HepG2 (cell line): ENCODE measurements around the gene GALNT17. TPM values are rescaled to one million over a fixed set of nuclear protein-coding genes. Genes with fewer than 3 reads are reported as not detected.

Source experiments
- ATAC-seq: fragments of 200-7000 bp; cut with Tn5 transposase; 3 replicates; pipeline ENCODE4 v1.9.1; 2020; ENCODE audit warnings: mild to moderate bottlenecking, moderate library complexity
- BruUV-seq: library from RNA; stranded (reverse); fragments of 400-500 nt; replicated peaks from 2 replicates; lab custom pipeline; 2021; lab: Mats Ljungman, UMichigan
- CTCF ChIA-PET: fragments of 300-600 bp; formaldehyde crosslinking; extraction: SDS; loops from one replicate; lab custom pipeline; 2021; ENCODE audit warnings: low total read pairs, inconsistent platforms, low intra/inter-chr PET ratio; lab: Yijun Ruan, JAX
- POLR2A ChIA-PET: fragments of 350-600 bp; sonication (Branson Sonifier 250); formaldehyde crosslinking; loops from one replicate; lab custom pipeline; 2020; ENCODE audit warnings: antibody characterized with exemption, inconsistent platforms; lab: Yijun Ruan, JAX
- DNase-seq: peaks from one replicate; pipeline ENCODE4 v3.0.0-alpha.2; 2015; ENCODE audit warnings: low spot score
- FAIRE-seq: peaks from 3 replicates; lab custom pipeline; 2011; peaks lifted over from hg19 to GRCh38; lab: Jason Lieb, UNC
- H2AFZ ChIP-seq: one replicate; pipeline ENCODE4 v1.6.1; 2011; ENCODE audit warnings: low read length, inconsistent platforms
- H3K27ac ChIP-seq: fragments of 300-600 bp; 3 replicates; pipeline ENCODE4 v1.8.0; 2011; ENCODE audit warnings: mixed run types, mild to moderate bottlenecking, mixed read lengths, low read length, inconsistent platforms; ENCODE audit not compliant: insufficient read depth; ENCODE audit errors: extremely low read length
- H3K27me3 ChIP-seq, 2 experiments: fragments of 200-600 bp in 1 of 2; 2 replicates in 1 of 2; 3 replicates in 1 of 2; pipeline versions ENCODE4 v1.6.0 to v1.8.0; 2011; ENCODE audit warnings: low read length in 2 of 2, mild to moderate bottlenecking in 2 of 2, moderate library complexity in 2 of 2, inconsistent platforms in 1 of 2; ENCODE audit not compliant: insufficient read depth in 2 of 2, control insufficient read depth in 1 of 2
- H3K36me3 ChIP-seq, 2 experiments: fragments of 200-600 bp in 1 of 2; replicated peaks in 1 of 2; 2 replicates in 1 of 2; 3 replicates in 1 of 2; pipeline versions ENCODE4 v1.5.1 to v1.8.0; 2011; ENCODE audit warnings: low read length in 2 of 2, inconsistent platforms in 1 of 2; ENCODE audit not compliant: insufficient read depth in 2 of 2, control insufficient read depth in 1 of 2
- H3K4me1 ChIP-seq: 2 replicates; pipeline ENCODE4 v1.5.1; 2012; ENCODE audit warnings: low read length, inconsistent platforms; ENCODE audit not compliant: insufficient read depth
- H3K4me2 ChIP-seq: 2 replicates; pipeline ENCODE4 v1.6.0; 2011; ENCODE audit warnings: low read depth, low read length, inconsistent platforms
- H3K4me3 ChIP-seq, 3 experiments: fragments of 200-600 bp in 1 of 3; sonication (generic), shearing (Covaris generic) in 1 of 3; replicated peaks in 1 of 3; 2 replicates each; pipeline ENCODE4 v1.5.1; 2011 to 2016; ENCODE audit warnings: low read length in 3 of 3, inconsistent platforms in 2 of 3, low read depth in 2 of 3, mild to moderate bottlenecking in 2 of 3, control low read depth in 1 of 3, mixed read lengths in 1 of 3; ENCODE audit not compliant: insufficient read depth in 1 of 3
- H3K79me2 ChIP-seq: one replicate; pipeline ENCODE4 v1.6.1; 2011; ENCODE audit warnings: low read length, inconsistent platforms; ENCODE audit not compliant: insufficient read depth
- H3K9ac ChIP-seq: 2 replicates; pipeline ENCODE4 v1.6.0; 2011; ENCODE audit warnings: mild to moderate bottlenecking, low read depth, low read length, inconsistent platforms; ENCODE audit not compliant: insufficient read depth
- H3K9me3 ChIP-seq: 2 replicates; pipeline ENCODE4 v1.5.1; 2012; ENCODE audit warnings: mild to moderate bottlenecking, low read length
- H4K20me1 ChIP-seq: 2 replicates; pipeline ENCODE4 v1.6.0; 2011; ENCODE audit warnings: inconsistent platforms, mild to moderate bottlenecking, low read length, moderate library complexity; ENCODE audit not compliant: insufficient read depth
- FOXK2 ChIP-seq: fragments of 450-650 bp; IDR thresholded peaks from 2 replicates; pipeline ENCODE4 v1.6.1; 2016
- GATA4 ChIP-seq: sonication (generic); IDR thresholded peaks from 2 replicates; pipeline ENCODE4 v1.6.1; 2016; ENCODE audit warnings: antibody characterized with exemption, low read depth, borderline replicate concordance
- HDAC1 ChIP-seq: sonication (generic); formaldehyde crosslinking; IDR thresholded peaks from 2 replicates; pipeline ENCODE4 v1.5.1; 2020; ENCODE audit warnings: mild to moderate bottlenecking, missing genetic modification reagents
- NFAT5 ChIP-seq: sonication (generic); formaldehyde crosslinking; IDR thresholded peaks from 2 replicates; pipeline ENCODE4 v1.4.0; 2020; ENCODE audit warnings: missing genetic modification reagents
- SCMH1 ChIP-seq: sonication (generic); formaldehyde crosslinking; IDR thresholded peaks from 2 replicates; pipeline ENCODE4 v1.9.0; 2021; ENCODE audit warnings: missing genetic modification reagents, mild to moderate bottlenecking, borderline replicate concordance
- SIN3A ChIP-seq: IDR thresholded peaks from 2 replicates; pipeline ENCODE4 v1.6.1; 2011; ENCODE audit warnings: low read depth, mild to moderate bottlenecking, control low read depth, low read length, borderline replicate concordance
- SYNCRIP ChIP-seq: fragments of 200-400 bp; formaldehyde crosslinking; IDR thresholded peaks from 2 replicates; pipeline ENCODE4 v1.6.1; 2018; ENCODE audit warnings: mild to moderate bottlenecking, low read depth, low read length; ENCODE audit not compliant: insufficient read depth
- TGIF2 ChIP-seq: IDR thresholded peaks from 2 replicates; pipeline ENCODE4 v1.6.1; 2016; ENCODE audit warnings: control low read depth, missing compliant biosample characterization
- ZFYVE20 ChIP-seq: sonication (generic); formaldehyde crosslinking; IDR thresholded peaks from 2 replicates; pipeline ENCODE4 v1.8.0; 2023; ENCODE audit warnings: low read depth, mild to moderate bottlenecking, moderate library complexity, missing genetic modification reagents, borderline replicate concordance
- ZNF280D ChIP-seq: sonication (generic); formaldehyde crosslinking; IDR thresholded peaks from 2 replicates; pipeline ENCODE4 v1.5.1; 2020; ENCODE audit warnings: mild to moderate bottlenecking, missing genetic modification reagents
- ZNF562 ChIP-seq: sonication (generic); formaldehyde crosslinking; IDR thresholded peaks from 2 replicates; pipeline ENCODE4 v1.8.0; 2022; ENCODE audit warnings: missing genetic modification reagents, borderline replicate concordance
- ZNF768 ChIP-seq: sonication (generic); formaldehyde crosslinking; IDR thresholded peaks from 2 replicates; pipeline ENCODE4 v1.4.0; 2020; ENCODE audit warnings: missing genetic modification reagents
- ZNF83 ChIP-seq: sonication (generic); formaldehyde crosslinking; IDR thresholded peaks from 2 replicates; pipeline ENCODE4 v1.4.0; 2020; ENCODE audit warnings: missing genetic modification reagents, mild to moderate bottlenecking, borderline replicate concordance
- WGBS: methylation state at CpG from one replicate; pipeline ENCODE4 v1.1.6; 2017; ENCODE audit warnings: low lambda C conversion rate; 5-methylcytosine and 5-hydroxymethylcytosine counted together
- in situ Hi-C: cut with HindIII; loops from 2 replicates; pipeline ENCODE4 v1.10.0; 2017; ENCODE audit warnings: low pct_unique_long_range_greater_than_20kb; ENCODE audit not compliant: extremely low pct_ligation_motif_present
- intact Hi-C: fragments of 100-400 bp; cut with micrococcal nuclease; formaldehyde crosslinking; loops from one replicate; pipeline ENCODE4 v1.10.0; 2022; ENCODE audit not compliant: unreplicated experiment
- polyA plus RNA-seq, 8 experiments: library from polyadenylated mRNA; depleted of rRNA in 3 of 8; stranded (reverse) in 7 of 8; unstranded in 1 of 8; fragments of >200 nt; fragmentation: Illumina TruSeq in 4 of 8; extraction: Trizol in 4 of 8; gene quantifications; 2 replicates each; pipeline versions ENCODE4 v1.2.1 to v1.2.3, GENCODE V29; 2011 to 2016; ENCODE audit warnings: low read depth in 4 of 8, missing spikeins in 1 of 8, mixed read lengths in 1 of 8; ENCODE audit not compliant: insufficient read depth in 1 of 8
- total RNA-seq, 5 experiments: library from RNA; depleted of rRNA; stranded (reverse); fragments of >200 nt; fragmentation: Illumina TruSeq; extraction: Trizol; gene quantifications; 2 replicates each; pipeline ENCODE4 v1.2.3, GENCODE V29; 2016; ENCODE audit warnings: low read depth in 1 of 5

GALNT17 gene
- total and polyA plus RNA-seq, 2 of the 13 experiments (the other 11 are each of a cell fraction or from before 2014, with no cell fraction given) = not detected

DNA sequence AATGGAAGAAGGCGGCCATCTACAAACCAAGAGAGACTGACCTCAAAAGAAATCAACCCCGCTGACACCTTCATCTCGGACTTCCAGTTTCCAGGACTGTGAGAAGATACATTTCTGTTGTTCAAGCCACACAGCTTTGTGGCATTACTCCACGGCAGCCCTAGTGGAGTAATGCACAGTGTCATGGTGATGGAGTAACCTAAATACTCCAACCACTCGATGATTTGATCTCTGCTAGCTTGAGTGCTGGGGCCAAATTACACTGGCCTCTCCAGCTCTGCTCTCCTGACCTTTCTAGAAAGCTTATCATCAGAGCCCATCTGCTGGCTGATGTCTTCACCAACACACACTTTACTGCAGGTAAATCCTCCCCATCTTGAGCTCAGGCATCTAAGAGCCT lies 52.2 kb downstream of the GALNT17 start:
- TF ChIP-seq SYNCRIP = no peak
- no peak for TF ChIP-seq ZFYVE20 (CRISPR knock-in tag)
- TF ChIP-seq ZNF768 (CRISPR knock-in tag) = no peak
- TF ChIP-seq ZNF280D (CRISPR knock-in tag) = no peak
- no peak for TF ChIP-seq FOXK2
- TF ChIP-seq NFAT5 (CRISPR knock-in tag) = no peak
- TF ChIP-seq GATA4 = no peak
- no peak for TF ChIP-seq ZNF83 (CRISPR knock-in tag)
- TF ChIP-seq ZNF562 = no peak
- TF ChIP-seq SIN3A = no peak
- no peak for TF ChIP-seq SCMH1
- no peak for TF ChIP-seq HDAC1
- no peak for TF ChIP-seq TGIF2 (CRISPR knock-in tag)
- Histone ChIP-seq H4K20me1 (no peaks in the 10 kb centered on the region), H3K9ac (no peak overlapping the region), H3K9me3 (peaks cover 5% of the 10 kb centered on the region; the same call in 1 of the 2 replicates), H2AFZ (no peak overlapping the region), H3K4me3 (no peak overlapping the region), H3K27me3 (0 out of 5 replicates have a peak, but pooled peaks cover 0 to 6% of the 10 kb centered on the region in 2 experiments), H3K4me2 (no peak overlapping the region), H3K79me2 (no peaks in the 10 kb centered on the region), H3K4me1 (no peaks in the 10 kb centered on the region), H3K36me3 (no peaks in the 10 kb centered on the region), H3K27ac (no peak overlapping the region)
- ChIA-PET CTCF (no interaction called here), POLR2A (no interaction called here)
- intact Hi-C loops (no loop called here), in situ Hi-C loops (no loop called here)
- ATAC-seq (no peak), DNase-seq (no peak), FAIRE-seq (no peak)
- no TSS peak for BruUV-seq
- WGBS = 12% methylated on average over 4 of the region's 5 CpGs
